MM.1S (cell line): ENCODE results near the gene BGN.

Experiments used
- DNase-seq: peaks from one replicate; pipeline ENCODE4 v3.0.0-alpha.2; 2015
- H2AFZ ChIP-seq: fragments of 300-600 bp; sonication (generic); 2 replicates; pipeline ENCODE4 v1.6.0; 2016; ENCODE audit warnings: antibody characterized with exemption, low read length
- H3F3A ChIP-seq: fragments of 300-600 bp; sonication (generic); 2 replicates; pipeline ENCODE4 v1.6.1; 2016; ENCODE audit warnings: mild to moderate bottlenecking, antibody characterized with exemption, low read length, moderate library complexity, mixed read lengths; ENCODE audit not compliant: insufficient read depth
- H3K27ac ChIP-seq: fragments of 300-600 bp; sonication (generic); 2 replicates; pipeline ENCODE4 v1.5.1; 2016; ENCODE audit warnings: mild to moderate bottlenecking, low read length
- H3K27me3 ChIP-seq: fragments of 300-600 bp; sonication (generic); replicated peaks from 2 replicates; pipeline ENCODE4 v1.6.0; 2016; ENCODE audit warnings: low read length; ENCODE audit not compliant: insufficient read depth
- H3K36me3 ChIP-seq: fragments of 300-600 bp; sonication (generic); replicated peaks from 2 replicates; pipeline ENCODE4 v1.6.1; 2016; ENCODE audit warnings: mild to moderate bottlenecking, low read length, mixed read lengths; ENCODE audit not compliant: insufficient read depth
- H3K4me1 ChIP-seq: fragments of 300-600 bp; sonication (generic); 2 replicates; pipeline ENCODE4 v1.6.1; 2016; ENCODE audit warnings: low read length, mixed read lengths
- H3K4me2 ChIP-seq: fragments of 300-600 bp; sonication (generic); 2 replicates; pipeline ENCODE4 v1.6.0; 2016; ENCODE audit warnings: low read depth, low read length
- H3K4me3 ChIP-seq: fragments of 300-600 bp; sonication (generic); 2 replicates; pipeline ENCODE4 v1.5.1; 2016; ENCODE audit warnings: low read length, mixed read lengths
- H3K79me2 ChIP-seq: fragments of 300-600 bp; sonication (generic); 2 replicates; pipeline ENCODE4 v1.6.1; 2016; ENCODE audit warnings: mixed run types, low read length, mixed read lengths
- H3K9ac ChIP-seq: fragments of 300-600 bp; sonication (generic); 2 replicates; pipeline ENCODE4 v1.6.1; 2016; ENCODE audit warnings: low read length, mixed read lengths
- H3K9me2 ChIP-seq: fragments of 300-600 bp; sonication (generic); replicated peaks from 2 replicates; pipeline ENCODE4 v1.6.1; 2016; ENCODE audit warnings: mild to moderate bottlenecking, low read length, mixed read lengths; ENCODE audit not compliant: insufficient read depth
- H3K9me3 ChIP-seq: fragments of 300-600 bp; sonication (generic); replicated peaks from 2 replicates; pipeline ENCODE4 v1.6.1; 2016; ENCODE audit warnings: mild to moderate bottlenecking, low read length, mixed read lengths; ENCODE audit not compliant: insufficient read depth
- H4K20me1 ChIP-seq: fragments of 300-600 bp; sonication (generic); 2 replicates; pipeline ENCODE4 v1.6.1; 2016; ENCODE audit warnings: mild to moderate bottlenecking, low read length, moderate library complexity, mixed read lengths; ENCODE audit not compliant: insufficient read depth
- CTCF ChIP-seq: fragments of 300-600 bp; sonication (generic); IDR thresholded peaks from 2 replicates; pipeline ENCODE4 v1.5.1; 2016; ENCODE audit warnings: antibody characterized with exemption, low read length, mixed read lengths
- EZH2 ChIP-seq: fragments of 300-600 bp; sonication (generic); optimal IDR thresholded peaks from 2 replicates; pipeline ENCODE3; 2017; ENCODE audit warnings: low read depth, mild to moderate bottlenecking, antibody characterized with exemption, low read length, mixed read lengths
- EZH2phosphoT487 ChIP-seq: fragments of 300-600 bp; sonication (generic); IDR thresholded peaks from 2 replicates; pipeline ENCODE4 v1.6.1; 2018; ENCODE audit warnings: antibody characterized with exemption, low read length

Gene BGN

GRCh38 chrX:153482376-153483015, 12.3 kb upstream of the BGN start:
- H3K4me3 ChIP-seq = no peak overlapping the region

GRCh38 chrX:153485396-153486080, 9.2 kb upstream of the BGN start:
- no peak for TF ChIP-seq CTCF
- no peak for TF ChIP-seq EZH2phosphoT487
- no peak for TF ChIP-seq EZH2
- Histone ChIP-seq H3K36me3 (no peaks in the 10 kb centered on the region), H3K27me3 (peaks cover 60% of the 10 kb centered on the region), H3K9me2 (no peaks in the 10 kb centered on the region), H4K20me1 (no peaks in the 10 kb centered on the region), H3K4me2 (no peak overlapping the region), H3F3A (no peaks in the 10 kb centered on the region), H3K4me3 (no peak overlapping the region), H3K27ac (no peak overlapping the region), H3K79me2 (no peaks in the 10 kb centered on the region), H3K9me3 (no peaks in the 10 kb centered on the region), H2AFZ (no peak overlapping the region), H3K4me1 (no peaks in the 10 kb centered on the region), H3K9ac (no peak overlapping the region)
- no peak for DNase-seq

More at GRCh38 chrX:153482376-153483015, 12.3 kb upstream of the BGN start:
- Histone ChIP-seq H3F3A (no peaks in the 10 kb centered on the region), H3K79me2 (no peaks in the 10 kb centered on the region), H3K27me3 (peaks cover 53% of the 10 kb centered on the region), H3K9me3 (no peaks in the 10 kb centered on the region), H3K4me1 (no peaks in the 10 kb centered on the region), H4K20me1 (no peaks in the 10 kb centered on the region), H3K4me2 (no peak overlapping the region), H3K36me3 (no peaks in the 10 kb centered on the region), H3K9ac (no peak overlapping the region), H3K27ac (no peak overlapping the region), H2AFZ (no peak overlapping the region), H3K9me2 (no peaks in the 10 kb centered on the region)
- DNase-seq = no peak
- TF ChIP-seq CTCF = no peak
- no peak for TF ChIP-seq EZH2phosphoT487
- TF ChIP-seq EZH2 = no peak

- Histone ChIP-seq H3K27me3 (peaks cover 66% of the 10 kb centered on the region), H3K9me2 (no peaks in the 10 kb centered on the region), H2AFZ (no peak overlapping the region), H3K27ac (no peak overlapping the region), H4K20me1 (no peaks in the 10 kb centered on the region), H3K9me3 (no peaks in the 10 kb centered on the region), H3K4me2 (no peak overlapping the region), H3K36me3 (no peaks in the 10 kb centered on the region), H3K9ac (no peak overlapping the region), H3K4me1 (no peaks in the 10 kb centered on the region), H3K4me3 (no peak overlapping the region), H3K79me2 (no peaks in the 10 kb centered on the region), H3F3A (no peaks in the 10 kb centered on the region)
- DNase-seq = no peak
- TF ChIP-seq EZH2phosphoT487 (no peak), CTCF (no peak), EZH2 (no peak)
Measured at GRCh38 chrX:153486171-153486570, 8.6 kb upstream of the BGN start.
